BLaER1 treated with 17β-estradiol and CSF1 and Interleukin-3, amounts not matched to agents 10 nM and 100 nM (cell line): ENCODE data around the gene MIPEP.

ENCODE experiments used
- H3K27ac ChIP-seq, 11 experiments: shearing (Covaris generic); formaldehyde crosslinking; 2 replicates each; pipeline ENCODE4 v1.8.1; 2022
- H3K27me3 ChIP-seq, 11 experiments: shearing (Covaris generic); formaldehyde crosslinking; 2 replicates each; pipeline ENCODE4 v1.8.1; 2022
- H3K36me3 ChIP-seq, 11 experiments: shearing (Covaris generic); formaldehyde crosslinking; 2 replicates each; pipeline ENCODE4 v1.8.1; 2022
- H3K4me1 ChIP-seq, 10 experiments: shearing (Covaris generic); formaldehyde crosslinking; 2 replicates each; pipeline ENCODE4 v1.8.1; 2022
- H3K4me2 ChIP-seq, 11 experiments: shearing (Covaris generic); formaldehyde crosslinking; 2 replicates each; pipeline ENCODE4 v1.8.1; 2022
- H3K4me3 ChIP-seq, 10 experiments: shearing (Covaris generic); formaldehyde crosslinking; 2 replicates each; pipeline ENCODE4 v1.8.1; 2022
- H3K9ac ChIP-seq, 11 experiments: shearing (Covaris generic); formaldehyde crosslinking; 2 replicates each; pipeline ENCODE4 v1.8.1; 2022
- H3K9me3 ChIP-seq, 11 experiments: shearing (Covaris generic); formaldehyde crosslinking; replicated peaks in 1 of 11; 2 replicates each; pipeline ENCODE4 v1.8.1; 2022
- H4K20me1 ChIP-seq, 11 experiments: shearing (Covaris generic); formaldehyde crosslinking; 2 replicates each; pipeline ENCODE4 v1.8.1; 2022
- Cebpa-rat ChIP-seq, 11 experiments: shearing (Covaris generic); IDR thresholded peaks; 2 replicates each; pipeline ENCODE4 v1.8.1; 2022

MIPEP gene

GRCh38 chr13:23778879-23779278 lies 110.3 kb downstream of the MIPEP start:
- Histone ChIP-seq H3K4me2 (no peak overlapping the region), H3K36me3 (no peaks in the 10 kb centered on the region), H3K27ac (no peak overlapping the region), H3K4me3 (no peak overlapping the region), H3K4me1 (peaks cover 6 to 13% (median 9%) of the 10 kb centered on the region in 10 experiments; a peak in 15 of 20 replicates), H3K27me3 (no peaks in the 10 kb centered on the region), H3K9me3 (peaks cover 4 to 17% (median 10%) of the 10 kb centered on the region in 11 experiments; a peak in 14 of 22 replicates), H4K20me1 (no peaks in the 10 kb centered on the region), H3K9ac (no peak overlapping the region)
- no peak for TF ChIP-seq Cebpa-rat (IDR thresholded peaks at IDR 0.05)

GRCh38 chr13:23778002-23778652 lies 111.1 kb downstream of the MIPEP start:
- H4K20me1 ChIP-seq = no peaks in the 10 kb centered on the region
- TF ChIP-seq Cebpa-rat (IDR thresholded peaks at IDR 0.05) = peak in 1 of 11 experiments; percentile 23; a peak in 1 of 22 replicates
- no peaks in the 10 kb centered on the region for H3K27me3 ChIP-seq
- no peak overlapping the region for H3K4me3 ChIP-seq
- no peak overlapping the region for H3K27ac ChIP-seq
- no peak overlapping the region for H3K9ac ChIP-seq
- H3K9me3 ChIP-seq = peaks cover 4 to 17% (median 10%) of the 10 kb centered on the region in 11 experiments; a peak in 14 of 22 replicates
- no peaks in the 10 kb centered on the region for H3K36me3 ChIP-seq
- H3K4me2 ChIP-seq = peak overlapping the region in 3 of 11 experiments; percentile 11 to 35 (median 16); a peak in 5 of 22 replicates
- peaks cover 6 to 13% (median 9%) of the 10 kb centered on the region in 10 experiments; a peak in 15 of 20 replicates for H3K4me1 ChIP-seq

DNA sequence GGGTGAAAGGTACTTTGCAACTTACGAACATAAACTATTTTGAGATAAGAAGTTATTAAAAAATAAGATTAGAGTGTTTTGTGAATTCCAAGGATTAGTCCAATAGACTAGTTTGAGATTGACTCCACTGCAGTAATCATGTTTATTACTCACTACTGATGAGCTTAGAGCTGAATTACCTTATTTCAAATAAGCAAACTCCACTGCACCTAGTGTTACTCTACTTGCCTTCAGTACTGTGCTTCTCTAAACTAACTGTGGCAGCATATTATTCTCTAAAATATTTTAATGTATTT lies 111.7 kb downstream of the MIPEP start:
- no peak for TF ChIP-seq Cebpa-rat (IDR thresholded peaks at IDR 0.05)
- Histone ChIP-seq H3K4me1 (peaks cover 6 to 13% (median 9%) of the 10 kb centered on the region in 10 experiments; a peak in 15 of 20 replicates), H3K36me3 (no peaks in the 10 kb centered on the region), H3K9me3 (peaks cover 4 to 17% (median 10%) of the 10 kb centered on the region in 11 experiments; a peak in 14 of 22 replicates), H3K4me2 (peak overlapping the region in 6 of 11 experiments; percentile 9 to 52 (median 14); a peak in 8 of 22 replicates), H3K27me3 (no peaks in the 10 kb centered on the region), H3K4me3 (no peak overlapping the region), H4K20me1 (no peaks in the 10 kb centered on the region), H3K27ac (no peak overlapping the region), H3K9ac (no peak overlapping the region)

- H3K36me3 ChIP-seq = no peaks in the 10 kb centered on the region
- peaks cover 4 to 17% (median 10%) of the 10 kb centered on the region in 11 experiments; a peak in 14 of 22 replicates for H3K9me3 ChIP-seq
- H3K4me3 ChIP-seq = no peak overlapping the region
- peaks cover 6 to 13% (median 9%) of the 10 kb centered on the region in 10 experiments; a peak in 15 of 20 replicates for H3K4me1 ChIP-seq
- TF ChIP-seq Cebpa-rat (IDR thresholded peaks at IDR 0.05) = no peak
- H3K4me2 ChIP-seq = peak overlapping the region in 8 of 11 experiments; percentile 9 to 52 (median 19); a peak in 9 of 22 replicates
- no peaks in the 10 kb centered on the region for H4K20me1 ChIP-seq
- H3K9ac ChIP-seq = no peak overlapping the region
- H3K27me3 ChIP-seq = no peaks in the 10 kb centered on the region
- H3K27ac ChIP-seq = no peak overlapping the region
Measured at GRCh38 chr13:23776698-23777574, 112.3 kb downstream of the MIPEP start.

DNA sequence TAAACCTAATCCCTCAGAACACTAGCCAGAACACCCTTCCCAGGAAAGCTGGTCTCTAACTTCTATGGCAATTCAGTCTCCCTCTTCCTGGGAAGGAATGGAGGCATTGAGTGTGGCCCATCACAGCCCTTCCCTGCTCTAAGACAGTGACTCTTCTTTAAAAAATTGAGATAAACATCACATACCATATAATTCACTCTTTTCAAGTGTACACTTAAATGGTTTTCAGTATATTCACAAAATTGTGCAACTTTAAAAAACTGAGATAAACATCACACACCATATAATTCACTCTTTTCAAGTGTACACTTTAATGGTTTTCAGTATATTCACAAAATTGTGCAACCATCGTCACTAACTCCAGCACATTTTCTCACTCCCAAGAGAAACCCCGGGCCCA lies 116.5 kb downstream of the MIPEP start:
- no peak overlapping the region for H3K9ac ChIP-seq
- H3K4me3 ChIP-seq = no peak overlapping the region
- no peak for TF ChIP-seq Cebpa-rat (IDR thresholded peaks at IDR 0.05)
- H3K36me3 ChIP-seq = no peaks in the 10 kb centered on the region
- no peak overlapping the region for H3K27ac ChIP-seq
- no peaks in the 10 kb centered on the region for H4K20me1 ChIP-seq
- no peak overlapping the region for H3K4me2 ChIP-seq
- H3K4me1 ChIP-seq = peaks cover 6 to 11% (median 8%) of the 10 kb centered on the region in 10 experiments; a peak in 15 of 20 replicates
- H3K27me3 ChIP-seq = no peaks in the 10 kb centered on the region
- H3K9me3 ChIP-seq = no peaks in the 10 kb centered on the region

- Histone ChIP-seq H3K27ac (no peak overlapping the region), H3K4me2 (no peak overlapping the region), H3K4me3 (no peak overlapping the region), H3K4me1 (peaks cover 0 to 4% (median 2%) of the 10 kb centered on the region in 10 experiments; a peak in 15 of 20 replicates), H3K9ac (no peak overlapping the region), H4K20me1 (no peaks in the 10 kb centered on the region), H3K36me3 (no peaks in the 10 kb centered on the region), H3K9me3 (no peaks in the 10 kb centered on the region), H3K27me3 (no peaks in the 10 kb centered on the region)
- no peak for TF ChIP-seq Cebpa-rat (IDR thresholded peaks at IDR 0.05)
Measured at GRCh38 chr13:23771956-23772355, 117.2 kb downstream of the MIPEP start.

DNA sequence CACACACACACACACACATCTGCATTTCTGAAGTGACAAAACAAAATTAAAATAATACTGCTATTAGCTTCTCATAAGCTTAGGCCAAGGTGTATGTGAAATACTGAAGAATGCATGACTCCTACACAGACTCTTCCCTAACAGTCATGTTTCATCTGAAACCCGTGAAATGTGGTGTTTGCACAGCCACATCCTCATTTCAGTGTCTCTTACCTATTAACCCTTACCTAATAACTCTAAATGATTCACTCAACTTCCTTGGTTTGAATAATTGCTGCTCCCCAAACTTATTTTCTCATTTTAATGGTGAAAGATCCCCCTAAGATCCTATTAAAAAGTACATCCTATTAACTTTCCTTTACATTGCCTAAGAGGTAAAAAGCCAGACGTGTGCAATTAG lies 117.6 kb downstream of the MIPEP start:
- Histone ChIP-seq H3K36me3 (no peaks in the 10 kb centered on the region), H3K4me2 (no peak overlapping the region), H3K27ac (no peak overlapping the region), H3K4me1 (peaks cover 0 to 6% (median 5%) of the 10 kb centered on the region in 10 experiments; a peak in 12 of 20 replicates), H3K9me3 (no peaks in the 10 kb centered on the region), H3K27me3 (no peaks in the 10 kb centered on the region), H3K4me3 (no peak overlapping the region), H3K9ac (no peak overlapping the region), H4K20me1 (no peaks in the 10 kb centered on the region)
- TF ChIP-seq Cebpa-rat (IDR thresholded peaks at IDR 0.05) = no peak

GRCh38 chr13:23770973-23771372 lies 118.2 kb downstream of the MIPEP start:
- Histone ChIP-seq H3K9me3 (no peaks in the 10 kb centered on the region), H3K36me3 (no peaks in the 10 kb centered on the region), H3K9ac (no peak overlapping the region), H3K4me3 (no peak overlapping the region), H3K4me1 (peaks cover 0 to 11% (median 11%) of the 10 kb centered on the region in 10 experiments; a peak in 12 of 20 replicates), H3K4me2 (no peak overlapping the region), H3K27me3 (no peaks in the 10 kb centered on the region), H3K27ac (no peak overlapping the region), H4K20me1 (no peaks in the 10 kb centered on the region)
- TF ChIP-seq Cebpa-rat (IDR thresholded peaks at IDR 0.05) = no peak

DNA sequence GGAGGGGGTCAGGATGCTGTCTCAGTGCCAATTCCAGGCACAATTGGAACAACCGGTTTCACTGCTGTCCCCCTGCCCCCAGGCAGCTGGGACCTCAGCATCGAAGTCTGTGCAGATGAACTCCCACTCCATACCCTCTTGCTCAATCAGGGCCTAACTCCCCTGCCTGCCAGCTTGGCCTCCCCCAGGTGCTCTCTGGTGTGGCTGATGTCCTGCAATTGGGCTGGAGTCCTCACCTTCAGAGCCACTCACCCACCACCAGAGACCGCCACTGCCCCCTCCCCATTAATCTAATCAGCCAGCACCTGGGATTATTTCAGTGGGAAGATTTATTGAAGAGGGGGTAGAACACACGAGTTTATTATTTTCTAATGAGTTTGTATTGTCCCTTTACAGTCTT lies 118.8 kb downstream of the MIPEP start:
- Histone ChIP-seq H3K4me1 (peaks cover 0 to 17% (median 11%) of the 10 kb centered on the region in 10 experiments; a peak in 12 of 20 replicates), H3K27ac (no peak overlapping the region), H3K4me3 (no peak overlapping the region), H3K36me3 (no peaks in the 10 kb centered on the region), H3K27me3 (no peaks in the 10 kb centered on the region), H4K20me1 (no peaks in the 10 kb centered on the region), H3K9ac (no peak overlapping the region), H3K4me2 (no peak overlapping the region), H3K9me3 (no peaks in the 10 kb centered on the region)
- no peak for TF ChIP-seq Cebpa-rat (IDR thresholded peaks at IDR 0.05)
